ENCODE measurements around the gene SH3TC2.

The SH3TC2 gene

GRCh38 chr5:149061341-149061740 lies 1.5 kb downstream of the SH3TC2 start:
- no peak overlapping the region for H3K27ac ChIP-seq
- TF ChIP-seq CTCF (conservative IDR thresholded peaks at IDR 0.05) = no peak
- no peak for TF ChIP-seq ZFX (IDR thresholded peaks at IDR 0.05)

DNA sequence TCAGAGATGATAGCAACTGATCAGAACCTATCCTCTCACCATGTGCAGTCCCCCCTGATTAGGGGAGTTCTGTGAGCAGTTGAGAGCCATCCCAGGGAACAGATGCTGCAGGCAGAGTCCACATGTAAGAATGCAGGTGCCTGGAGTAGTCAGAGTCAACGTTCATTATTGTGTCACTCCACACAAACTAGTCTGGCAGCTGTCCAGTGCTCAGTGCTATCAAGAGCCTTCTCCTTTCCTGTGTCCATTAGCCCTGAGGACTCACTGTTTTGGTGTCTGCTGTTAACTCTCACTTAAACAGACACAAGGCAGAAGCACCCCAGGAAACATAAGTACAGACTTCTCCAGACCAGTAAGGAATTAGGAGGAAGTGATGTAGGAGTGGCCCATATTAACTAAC lies 2.5 kb downstream of the SH3TC2 start:
- TF ChIP-seq ZFX (IDR thresholded peaks at IDR 0.05) (no peak), CTCF (conservative IDR thresholded peaks at IDR 0.05) (no peak)
- no peak overlapping the region for H3K27ac ChIP-seq

GRCh38 chr5:149056616-149057165 lies 6.2 kb downstream of the SH3TC2 start:
- TF ChIP-seq CTCF (conservative IDR thresholded peaks at IDR 0.05) (no peak), ZFX (IDR thresholded peaks at IDR 0.05) (no peak)
- H3K27ac ChIP-seq = no peak overlapping the region

DNA sequence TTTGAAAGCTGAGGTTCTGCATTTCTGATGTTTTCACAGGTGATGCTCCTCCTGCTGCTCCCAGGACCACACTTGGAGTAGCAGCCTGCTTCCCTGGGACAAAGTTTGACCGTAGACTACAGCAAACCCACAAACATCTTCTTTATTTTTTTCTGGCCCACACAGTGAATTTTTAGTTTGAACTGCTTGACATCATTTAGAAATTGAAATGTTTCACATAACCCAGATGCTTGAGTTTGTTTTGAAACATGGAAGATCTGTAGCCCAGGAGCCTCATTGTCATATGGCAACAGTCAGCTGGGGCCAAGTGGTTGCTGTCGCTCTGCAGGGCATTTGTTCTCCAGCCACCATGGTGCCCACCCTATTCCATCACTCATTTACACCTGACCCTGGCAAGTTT lies 8.4 kb downstream of the SH3TC2 start:
- no peak overlapping the region for H3K27ac ChIP-seq
- TF ChIP-seq CTCF (conservative IDR thresholded peaks at IDR 0.05) (no peak), ZFX (IDR thresholded peaks at IDR 0.05) (no peak)

DNA sequence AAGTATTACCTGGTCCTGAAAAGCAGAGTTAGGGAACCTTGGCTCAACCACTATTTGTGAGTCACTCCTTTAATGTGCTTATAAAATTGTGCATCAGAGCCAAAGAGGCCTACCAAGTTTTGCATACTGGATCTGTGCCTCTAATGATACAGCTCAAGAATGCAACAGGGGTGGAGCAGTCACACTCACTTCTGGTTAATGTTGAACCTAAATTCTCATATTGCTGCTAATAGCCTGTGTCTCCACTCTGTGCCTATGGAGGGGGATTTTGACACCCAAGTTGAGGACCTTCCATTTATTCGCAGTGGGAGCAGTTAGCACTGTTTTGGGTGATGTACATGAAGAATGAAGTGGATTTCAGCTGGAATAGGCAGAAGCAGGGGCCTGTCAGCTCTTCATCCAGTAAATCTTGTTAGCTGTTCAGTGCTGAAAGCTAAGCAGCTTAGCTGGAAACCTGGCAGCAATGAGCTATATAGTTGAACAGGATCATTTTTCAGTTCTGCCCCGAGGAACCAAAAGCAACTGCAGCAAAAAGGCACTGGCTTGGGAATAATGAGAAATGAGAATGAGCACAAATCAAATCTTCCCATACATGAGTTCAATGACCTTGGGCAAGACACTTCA lies 9.7 kb downstream of the SH3TC2 start:
- H3K27ac ChIP-seq = no peak overlapping the region
- TF ChIP-seq CTCF (conservative IDR thresholded peaks at IDR 0.05) = no peak
- no peak for TF ChIP-seq ZFX (IDR thresholded peaks at IDR 0.05)

DNA sequence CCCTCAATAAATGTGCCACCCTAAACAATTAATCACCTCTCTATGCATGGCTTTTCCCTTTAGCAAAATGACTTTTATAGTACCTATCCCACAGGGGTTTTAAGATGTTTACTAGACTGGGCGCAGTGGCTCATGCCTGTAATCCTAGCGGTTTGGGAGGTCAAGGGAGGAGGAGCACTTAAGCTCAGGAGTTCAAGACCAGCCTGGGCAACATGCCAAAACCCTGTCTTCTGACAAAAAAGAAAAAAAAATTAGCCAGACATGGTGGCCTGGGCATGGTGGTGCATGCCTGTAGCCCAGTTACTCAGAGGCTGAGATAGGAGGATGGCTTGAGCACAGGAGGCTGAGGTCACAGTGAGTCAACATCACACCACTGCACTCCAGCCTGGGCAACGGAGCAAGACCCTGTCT lies 13.5 kb downstream of the SH3TC2 start:
- H3K27ac ChIP-seq = no peak overlapping the region
- no peak for TF ChIP-seq ZFX (IDR thresholded peaks at IDR 0.05)
- no peak for TF ChIP-seq CTCF (conservative IDR thresholded peaks at IDR 0.05)

- no peak for TF ChIP-seq CTCF (conservative IDR thresholded peaks at IDR 0.05)
- no peak for TF ChIP-seq ZFX (IDR thresholded peaks at IDR 0.05)
- H3K27ac ChIP-seq = no peak overlapping the region
These were observed 14.1 kb downstream of the SH3TC2 start for GRCh38 chr5:149048811-149049210.

All from C4-2B (cell line).